Head of caudate nucleus (tissue), 42 donors: ENCODE data around the gene IL3RA.
"Not testable (repeated sequence)": the region's sequence is repeated elsewhere in the genome, so short reads cannot be mapped to it uniquely, and the experiment has no call there.

Experiments
- DNase-seq, 42 donors: peaks; one replicate each; pipeline versions ENCODE4 v3.0.0 to v3.0.0-alpha.2; 2020 to 2021; ENCODE audit warnings: mixed read lengths in 7 of 42
- intact Hi-C: fragments of 100-400 bp; cut with DNase I; formaldehyde crosslinking; loops from one replicate; pipeline ENCODE4 v1.15.0; 2022

IL3RA gene

GRCh38 chrX:1412551-1413161 lies 76.1 kb downstream of the IL3RA start:
- DNase-seq, result peak in 7 of 42 donors; percentile 5 to 40 (median 11)
- intact Hi-C loops, result no loop called here

- peak in 6 of 42 donors; percentile 5 to 26 (median 8) for DNase-seq
- intact Hi-C loops, result no loop called here
Observed at GRCh38 chrX:1416327-1416784, 79.8 kb downstream of the IL3RA start.

GRCh38 chrX:1416965-1417760 lies 80.6 kb downstream of the IL3RA start:
- intact Hi-C loops, result no loop called here
- peak in 5 of 42 donors; percentile 3 to 32 (median 16) for DNase-seq

- DNase-seq, result peak in 8 of 42 donors; percentile 1 to 35 (median 16)
- intact Hi-C loops, result no loop called here
Observed at GRCh38 chrX:1417921-1418771, 81.6 kb downstream of the IL3RA start.

- peak in 10 of 42 donors; percentile 7 to 41 (median 20) for DNase-seq
- intact Hi-C loops, result no loop called here
Observed at GRCh38 chrX:1418901-1419544, 82.4 kb downstream of the IL3RA start.

- intact Hi-C loops, result no loop called here
- DNase-seq, result peak in 8 of 42 donors; percentile 7 to 35 (median 19)
Observed at GRCh38 chrX:1419545-1420355, 83.2 kb downstream of the IL3RA start.

- intact Hi-C loops, result no loop called here
- peak in 6 of 42 donors; percentile 7 to 35 (median 24) for DNase-seq
Observed at GRCh38 chrX:1420371-1420770, 83.8 kb downstream of the IL3RA start.

- intact Hi-C loops, result no loop called here
Observed at GRCh38 chrX:1421433-1422134, 85.0 kb downstream of the IL3RA start.

GRCh38 chrX:1422135-1422465 lies 85.5 kb downstream of the IL3RA start:
- intact Hi-C loops, result no loop called here
- peak in 3 of 42 donors; percentile 2 to 22 (median 16) for DNase-seq

More at GRCh38 chrX:1421433-1422134, 85.0 kb downstream of the IL3RA start:
- DNase-seq, result peak in 5 of 42 donors; percentile 6 to 20 (median 18)

GRCh38 chrX:1423215-1423614 lies 86.6 kb downstream of the IL3RA start:
- DNase-seq, result peak in 3 of 42 donors; percentile 9 to 16 (median 16)

GRCh38 chrX:1424147-1424851 lies 87.7 kb downstream of the IL3RA start:
- DNase-seq, result peak in 1 of 42 donors; percentile 2
- intact Hi-C loops, result no loop called here

More at GRCh38 chrX:1423215-1423614, 86.6 kb downstream of the IL3RA start:
- intact Hi-C loops, result no loop called here

GRCh38 chrX:1425381-1425780 lies 88.8 kb downstream of the IL3RA start:
- peak in 3 of 42 donors; percentile 1 to 20 (median 11) for DNase-seq
- intact Hi-C loops, result no loop called here

GRCh38 chrX:1426321-1426720 lies 89.7 kb downstream of the IL3RA start:
- DNase-seq, result peak in 1 of 42 donors; percentile 4
- intact Hi-C loops, result not testable (repeated sequence)

GRCh38 chrX:1427756-1428155 lies 91.2 kb downstream of the IL3RA start:
- peak in 3 of 42 donors; percentile 14 to 39 (median 25) for DNase-seq

GRCh38 chrX:1430451-1430850 lies 93.9 kb downstream of the IL3RA start:
- intact Hi-C loops, result no loop called here
- DNase-seq, result peak in 2 of 42 donors; percentile 10 to 17

More at GRCh38 chrX:1427756-1428155, 91.2 kb downstream of the IL3RA start:
- intact Hi-C loops, result no loop called here
